Measurements from ENCODE around the gene KAZN.

The KAZN gene

DNA sequence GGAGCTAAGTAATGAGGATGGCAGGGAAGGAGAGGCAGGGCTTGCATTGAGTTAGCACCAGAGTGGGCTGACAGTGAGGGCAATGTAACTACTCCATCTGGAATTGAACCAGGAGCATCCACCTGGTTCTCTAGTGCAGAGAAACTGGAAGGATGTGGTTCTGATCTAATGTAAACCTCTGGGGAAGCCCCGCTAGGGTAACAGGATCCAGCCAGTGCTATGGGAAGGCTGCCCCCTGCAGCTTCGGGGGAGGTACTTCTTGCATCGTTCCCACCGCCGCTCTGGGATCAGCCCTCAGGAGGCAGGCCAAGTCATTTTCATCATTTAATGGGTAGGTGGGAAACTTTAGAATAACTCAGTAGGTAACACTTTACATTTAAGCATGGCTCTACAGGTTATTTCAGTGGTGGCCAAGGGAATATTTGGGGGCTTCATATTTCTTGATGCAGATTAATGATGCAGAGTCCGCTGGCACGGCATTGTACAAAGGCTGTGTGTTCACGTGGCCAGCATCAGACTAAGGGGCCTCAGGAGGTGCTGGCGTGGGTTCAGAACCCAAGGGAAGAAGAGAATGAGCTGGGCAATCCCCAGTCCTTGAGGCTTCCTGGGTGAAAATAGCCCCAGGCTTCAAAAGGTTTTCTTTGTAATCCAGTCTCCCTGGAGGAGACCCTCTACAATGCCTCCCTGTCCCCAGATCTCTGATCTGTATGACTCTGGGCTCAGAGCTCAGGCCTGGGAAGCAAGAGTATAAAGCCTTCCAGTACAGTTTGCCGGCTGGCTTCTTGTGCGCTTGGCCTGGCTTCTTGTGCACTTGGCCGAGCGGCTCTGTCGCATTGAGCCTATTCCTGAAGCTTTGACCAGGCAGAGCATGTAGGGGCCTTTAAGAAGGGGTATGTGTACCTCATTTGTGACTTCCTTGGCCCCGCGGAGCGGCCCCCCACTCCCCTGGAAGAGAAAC is 26.4 kb upstream of the KAZN start:
- Histone ChIP-seq H2AK5ac (ENCODE audit: low read length, severe bottlenecking) (no peak overlapping the region), H3K18ac (ENCODE audit: low read depth in 1 of 2, low read length in 2 of 2) (no peak overlapping the region), H3K23ac (ENCODE audit: low read length in 2 of 2) (no peak overlapping the region), H3K14ac (ENCODE audit: low read length in 2 of 2) (no peak overlapping the region), H3K9ac (ENCODE audit: low read length) (no peak overlapping the region), H4K8ac (ENCODE audit: low read length) (no peak overlapping the region), H3K27me3 (ENCODE audit: control insufficient read depth in 1 of 2, insufficient read depth in 1 of 2, low read length in 2 of 2) (peaks cover 0 to 7% of the 10 kb centered on the region in 2 experiments), H2BK120ac (ENCODE audit: low read depth, low read length) (no peak overlapping the region), H2BK5ac (ENCODE audit: low read depth, low read length, poor library complexity, severe bottlenecking) (no peak overlapping the region), H3K79me1 (replicated peaks; ENCODE audit: low read length, poor library complexity, severe bottlenecking) (no peaks in the 10 kb centered on the region), H2BK12ac (ENCODE audit: low read length in 2 of 2) (no peak overlapping the region), H2AFZ (ENCODE audit: low read depth, low read length) (no peak overlapping the region), H2BK15ac (ENCODE audit: low read depth, poor library complexity, severe bottlenecking) (no peak overlapping the region), H3K4me3 (ENCODE audit: insufficient read depth in 1 of 2, low read depth in 1 of 2, low read length in 2 of 2) (no peak overlapping the region), H3K4ac (ENCODE audit: low read depth in 1 of 2, low read length in 2 of 2) (no peak overlapping the region), H3K36me3 (ENCODE audit: control insufficient read depth in 1 of 2, insufficient read depth in 2 of 2, low read depth in 1 of 2, low read length in 2 of 2) (no peaks in the 10 kb centered on the region), H3K4me1 (ENCODE audit: control insufficient read depth, insufficient read depth, low read depth, low read length) (no peaks in the 10 kb centered on the region), H3K4me2 (ENCODE audit: low read length, poor library complexity, severe bottlenecking) (no peak overlapping the region), H3K9me3 (ENCODE audit: control insufficient read depth, low read length) (peaks cover 6% of the 10 kb centered on the region), H4K91ac (ENCODE audit: low read length) (no peak overlapping the region), H3K27ac (ENCODE audit: low read length, poor library complexity, severe bottlenecking) (no peak overlapping the region)
- no peak for DNase-seq
- 66% methylated on average over 14 of the region's 17 CpGs for WGBS

DNA sequence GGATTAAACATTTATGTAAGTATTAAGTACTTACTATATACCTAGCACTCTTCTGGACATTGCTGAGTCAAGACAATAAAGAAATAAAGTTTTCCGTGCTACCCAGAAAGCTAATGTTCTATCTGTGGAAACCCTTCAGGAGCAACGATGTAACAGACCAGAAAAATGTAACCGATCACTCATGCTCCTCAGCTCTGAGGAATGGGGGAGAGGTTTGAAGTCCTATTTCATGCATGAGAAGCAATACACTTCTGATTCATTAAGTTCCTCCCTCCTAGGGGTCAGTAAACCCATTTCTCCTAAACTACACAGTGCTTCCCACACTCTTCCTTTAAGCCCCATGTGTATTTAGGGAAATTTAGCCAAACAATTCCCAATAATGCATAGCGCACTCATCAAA is 25.6 kb upstream of the KAZN start:
- no peak overlapping the region for H3K27ac ChIP-seq (ENCODE audit: low read length, poor library complexity, severe bottlenecking)

DNA sequence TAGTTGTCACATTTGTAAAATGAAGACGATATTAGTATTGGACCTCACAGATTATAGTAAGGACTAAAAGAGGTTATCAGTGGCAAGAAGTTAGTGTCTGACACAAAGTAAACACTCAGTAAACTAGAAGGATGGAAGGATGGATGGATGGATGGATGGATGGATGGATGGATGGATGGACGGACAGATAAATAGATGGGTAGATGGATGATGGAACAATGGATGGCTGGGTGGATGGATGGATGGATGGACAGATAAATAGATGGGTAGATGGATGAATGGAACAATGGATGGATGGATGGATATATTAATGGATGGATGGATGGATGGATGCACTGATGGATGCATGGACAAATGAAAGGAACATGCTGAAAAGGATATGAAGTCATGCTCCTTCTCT is 22.3 kb upstream of the KAZN start:
- no peak overlapping the region for H2BK120ac ChIP-seq (ENCODE audit: low read depth, low read length)
- WGBS = 89% methylated on average over 2 of the region's 2 CpGs
- no peak overlapping the region for H3K4me2 ChIP-seq (ENCODE audit: low read length, poor library complexity, severe bottlenecking)
- H3K14ac ChIP-seq (ENCODE audit: low read length in 2 of 2) = no peak overlapping the region
- H3K4ac ChIP-seq (ENCODE audit: low read depth in 1 of 2, low read length in 2 of 2) = no peak overlapping the region
- no peak overlapping the region for H3K23ac ChIP-seq (ENCODE audit: low read length in 2 of 2)
- no peak for DNase-seq
- H3K27me3 ChIP-seq (ENCODE audit: control insufficient read depth in 1 of 2, insufficient read depth in 1 of 2, low read length in 2 of 2) = peaks cover 0 to 7% of the 10 kb centered on the region in 2 experiments
- no peak overlapping the region for H2AFZ ChIP-seq (ENCODE audit: low read depth, low read length)
- H3K9me3 ChIP-seq (ENCODE audit: control insufficient read depth, low read length) = peaks cover 3% of the 10 kb centered on the region
- H3K4me1 ChIP-seq (ENCODE audit: control insufficient read depth, insufficient read depth, low read depth, low read length) = no peaks in the 10 kb centered on the region
- no peaks in the 10 kb centered on the region for H3K79me1 ChIP-seq (replicated peaks; ENCODE audit: low read length, poor library complexity, severe bottlenecking)
- no peak overlapping the region for H3K27ac ChIP-seq (ENCODE audit: low read length, poor library complexity, severe bottlenecking)
- no peak overlapping the region for H2BK5ac ChIP-seq (ENCODE audit: low read depth, low read length, poor library complexity, severe bottlenecking)
- H3K4me3 ChIP-seq (ENCODE audit: insufficient read depth in 1 of 2, low read depth in 1 of 2, low read length in 2 of 2) = no peak overlapping the region
- no peak overlapping the region for H2BK15ac ChIP-seq (ENCODE audit: low read depth, poor library complexity, severe bottlenecking)
- no peak overlapping the region for H2BK12ac ChIP-seq (ENCODE audit: low read length in 2 of 2)
- no peak overlapping the region for H4K91ac ChIP-seq (ENCODE audit: low read length)
- H3K36me3 ChIP-seq (ENCODE audit: control insufficient read depth in 1 of 2, insufficient read depth in 2 of 2, low read depth in 1 of 2, low read length in 2 of 2) = no peaks in the 10 kb centered on the region
- no peak overlapping the region for H4K8ac ChIP-seq (ENCODE audit: low read length)
- no peak overlapping the region for H2AK5ac ChIP-seq (ENCODE audit: low read length, severe bottlenecking)
- H3K18ac ChIP-seq (ENCODE audit: low read depth in 1 of 2, low read length in 2 of 2) = no peak overlapping the region
- no peak overlapping the region for H3K9ac ChIP-seq (ENCODE audit: low read length)

More for the DNA sequence above, 25.6 kb upstream of the KAZN start:
- Histone ChIP-seq H3K27me3 (ENCODE audit: control insufficient read depth in 1 of 2, insufficient read depth in 1 of 2, low read length in 2 of 2) (peaks cover 0 to 7% of the 10 kb centered on the region in 2 experiments), H3K36me3 (ENCODE audit: control insufficient read depth in 1 of 2, insufficient read depth in 2 of 2, low read depth in 1 of 2, low read length in 2 of 2) (no peaks in the 10 kb centered on the region), H2BK5ac (ENCODE audit: low read depth, low read length, poor library complexity, severe bottlenecking) (no peak overlapping the region), H3K9me3 (ENCODE audit: control insufficient read depth, low read length) (peaks cover 1% of the 10 kb centered on the region), H4K8ac (ENCODE audit: low read length) (no peak overlapping the region), H3K4ac (ENCODE audit: low read depth in 1 of 2, low read length in 2 of 2) (no peak overlapping the region), H4K91ac (ENCODE audit: low read length) (no peak overlapping the region), H3K9ac (ENCODE audit: low read length) (no peak overlapping the region), H3K23ac (ENCODE audit: low read length in 2 of 2) (no peak overlapping the region), H2AFZ (ENCODE audit: low read depth, low read length) (no peak overlapping the region), H3K4me2 (ENCODE audit: low read length, poor library complexity, severe bottlenecking) (no peak overlapping the region), H3K79me1 (replicated peaks; ENCODE audit: low read length, poor library complexity, severe bottlenecking) (no peaks in the 10 kb centered on the region), H3K14ac (ENCODE audit: low read length in 2 of 2) (no peak overlapping the region), H2BK15ac (ENCODE audit: low read depth, poor library complexity, severe bottlenecking) (no peak overlapping the region), H3K4me1 (ENCODE audit: control insufficient read depth, insufficient read depth, low read depth, low read length) (no peaks in the 10 kb centered on the region), H3K4me3 (ENCODE audit: insufficient read depth in 1 of 2, low read depth in 1 of 2, low read length in 2 of 2) (no peak overlapping the region), H2AK5ac (ENCODE audit: low read length, severe bottlenecking) (no peak overlapping the region), H3K18ac (ENCODE audit: low read depth in 1 of 2, low read length in 2 of 2) (no peak overlapping the region), H2BK12ac (ENCODE audit: low read length in 2 of 2) (no peak overlapping the region), H2BK120ac (ENCODE audit: low read depth, low read length) (no peak overlapping the region)
- DNase-seq = no peak
- 88% methylated on average over 4 of the region's 4 CpGs for WGBS

DNA sequence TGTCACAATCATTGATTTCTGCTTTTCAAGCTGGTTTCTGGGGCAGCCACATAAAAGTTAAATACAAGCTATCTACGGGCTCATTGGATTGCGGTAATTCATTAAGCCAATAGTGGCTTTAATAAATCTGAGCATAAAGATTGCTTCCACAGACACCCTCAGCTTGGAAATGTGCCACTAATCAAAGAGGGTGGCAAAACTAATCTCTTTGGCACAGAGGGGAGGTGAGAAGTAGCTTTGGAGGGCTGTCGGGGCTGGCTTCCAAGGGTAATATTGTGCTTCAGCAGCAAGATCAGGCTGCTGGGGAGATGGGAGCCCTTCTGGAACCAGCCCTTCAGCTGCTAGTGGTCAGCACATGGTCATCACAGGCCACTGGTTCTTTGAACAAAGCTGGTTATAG is 21.2 kb upstream of the KAZN start:
- Histone ChIP-seq H3K27ac (ENCODE audit: low read length, poor library complexity, severe bottlenecking) (no peak overlapping the region), H3K79me1 (replicated peaks; ENCODE audit: low read length, poor library complexity, severe bottlenecking) (no peaks in the 10 kb centered on the region), H2BK15ac (ENCODE audit: low read depth, poor library complexity, severe bottlenecking) (no peak overlapping the region), H3K14ac (ENCODE audit: low read length in 2 of 2) (no peak overlapping the region), H3K4me3 (ENCODE audit: insufficient read depth in 1 of 2, low read depth in 1 of 2, low read length in 2 of 2) (no peak overlapping the region), H3K27me3 (ENCODE audit: control insufficient read depth in 1 of 2, insufficient read depth in 1 of 2, low read length in 2 of 2) (peaks cover 0 to 7% of the 10 kb centered on the region in 2 experiments), H3K9ac (ENCODE audit: low read length) (no peak overlapping the region), H3K4me2 (ENCODE audit: low read length, poor library complexity, severe bottlenecking) (no peak overlapping the region), H2BK5ac (ENCODE audit: low read depth, low read length, poor library complexity, severe bottlenecking) (no peak overlapping the region), H2BK12ac (ENCODE audit: low read length in 2 of 2) (no peak overlapping the region), H3K4ac (ENCODE audit: low read depth in 1 of 2, low read length in 2 of 2) (no peak overlapping the region), H4K8ac (ENCODE audit: low read length) (no peak overlapping the region), H2AK5ac (ENCODE audit: low read length, severe bottlenecking) (no peak overlapping the region), H2BK120ac (ENCODE audit: low read depth, low read length) (no peak overlapping the region), H4K91ac (ENCODE audit: low read length) (no peak overlapping the region), H3K4me1 (ENCODE audit: control insufficient read depth, insufficient read depth, low read depth, low read length) (no peaks in the 10 kb centered on the region), H2AFZ (ENCODE audit: low read depth, low read length) (no peak overlapping the region), H3K36me3 (ENCODE audit: control insufficient read depth in 1 of 2, insufficient read depth in 2 of 2, low read depth in 1 of 2, low read length in 2 of 2) (no peaks in the 10 kb centered on the region), H3K18ac (ENCODE audit: low read depth in 1 of 2, low read length in 2 of 2) (no peak overlapping the region), H3K9me3 (ENCODE audit: control insufficient read depth, low read length) (peaks cover 4% of the 10 kb centered on the region), H3K23ac (ENCODE audit: low read length in 2 of 2) (no peak overlapping the region)
- DNase-seq = no peak
- 90% methylated on average over 3 of the region's 3 CpGs for WGBS
